ENCODE measurements around the gene MYLK. TPM values are rescaled to one million over a fixed set of nuclear protein-coding genes. Genes with fewer than 3 reads are reported as not detected.
"Not testable (repeated sequence)": the region's sequence is repeated elsewhere in the genome, so short reads cannot be mapped to it uniquely, and the experiment has no call there.

Gene MYLK
- total RNA-seq, 2 donors from 2014 or later = 30.5 to 85.1 TPM

DNA sequence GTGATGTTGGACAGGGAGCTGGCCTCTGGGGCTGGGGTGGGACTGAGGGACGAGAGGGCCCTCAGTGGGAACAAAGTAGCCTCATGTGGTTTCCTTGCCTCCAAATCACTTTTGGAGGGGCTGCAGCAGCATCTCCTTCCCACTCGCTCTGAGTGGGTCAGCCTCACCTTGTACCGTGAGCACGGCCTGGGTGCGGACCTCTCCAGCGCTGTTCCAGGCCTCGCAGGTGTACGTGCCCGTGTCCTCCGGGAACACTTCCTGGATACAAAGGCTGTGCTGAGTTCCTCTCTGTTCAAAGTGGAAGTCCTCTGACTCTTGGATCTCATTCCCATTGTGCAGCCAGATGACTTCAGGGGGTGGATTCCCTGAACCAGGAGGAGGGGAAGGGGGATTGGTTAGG is 175.6 kb downstream of the MYLK start:
- TF ChIP-seq, protein P1, sequence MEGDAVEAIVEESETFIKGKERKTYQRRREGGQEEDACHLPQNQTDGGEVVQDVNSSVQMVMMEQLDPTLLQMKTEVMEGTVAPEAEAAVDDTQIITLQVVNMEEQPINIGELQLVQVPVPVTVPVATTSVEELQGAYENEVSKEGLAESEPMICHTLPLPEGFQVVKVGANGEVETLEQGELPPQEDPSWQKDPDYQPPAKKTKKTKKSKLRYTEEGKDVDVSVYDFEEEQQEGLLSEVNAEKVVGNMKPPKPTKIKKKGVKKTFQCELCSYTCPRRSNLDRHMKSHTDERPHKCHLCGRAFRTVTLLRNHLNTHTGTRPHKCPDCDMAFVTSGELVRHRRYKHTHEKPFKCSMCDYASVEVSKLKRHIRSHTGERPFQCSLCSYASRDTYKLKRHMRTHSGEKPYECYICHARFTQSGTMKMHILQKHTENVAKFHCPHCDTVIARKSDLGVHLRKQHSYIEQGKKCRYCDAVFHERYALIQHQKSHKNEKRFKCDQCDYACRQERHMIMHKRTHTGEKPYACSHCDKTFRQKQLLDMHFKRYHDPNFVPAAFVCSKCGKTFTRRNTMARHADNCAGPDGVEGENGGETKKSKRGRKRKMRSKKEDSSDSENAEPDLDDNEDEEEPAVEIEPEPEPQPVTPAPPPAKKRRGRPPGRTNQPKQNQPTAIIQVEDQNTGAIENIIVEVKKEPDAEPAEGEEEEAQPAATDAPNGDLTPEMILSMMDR (IDR thresholded peaks at IDR 0.05) = no peak
- H3K27me3 ChIP-seq = no peaks in the 10 kb centered on the region

DNA sequence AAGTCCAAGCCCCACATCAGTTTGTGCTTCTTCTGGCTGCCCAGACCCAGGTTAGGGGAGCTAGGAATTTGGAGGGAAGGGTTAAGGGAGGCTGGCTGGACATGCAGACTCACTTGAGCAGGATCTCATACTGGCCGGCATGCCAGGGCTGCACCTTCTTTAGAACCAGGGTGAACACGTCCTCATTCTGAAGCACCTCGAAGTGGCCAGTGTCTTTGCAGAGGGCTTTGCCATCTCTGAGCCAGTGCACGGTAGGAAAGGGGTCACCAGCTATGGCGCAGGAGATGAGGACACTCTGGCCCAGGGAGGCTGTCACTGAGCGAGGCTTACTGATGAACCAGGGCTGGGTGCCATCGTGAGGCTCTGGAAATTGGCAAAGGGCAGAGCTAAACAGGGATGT is 176.5 kb downstream of the MYLK start:
- DNase-seq (ENCODE audit: low spot score); H3K36me3 ChIP-seq; H3K27me3 ChIP-seq; H3K9me3 ChIP-seq; H3K4me3 ChIP-seq; H3K27ac ChIP-seq: not testable (repeated sequence)
- H3K4me1 ChIP-seq = peaks cover 0 to 13% of the 10 kb centered on the region in 2 donors

More for the DNA sequence above, 175.6 kb downstream of the MYLK start:
- no peak overlapping the region for H3K27ac ChIP-seq
- H3K4me1 ChIP-seq = peaks cover 0 to 13% of the 10 kb centered on the region in 2 donors
- no peak for DNase-seq (ENCODE audit: low spot score)
- H3K36me3 ChIP-seq = no peaks in the 10 kb centered on the region
- H3K9me3 ChIP-seq = no peaks in the 10 kb centered on the region
- no peak overlapping the region for H3K4me3 ChIP-seq

DNA sequence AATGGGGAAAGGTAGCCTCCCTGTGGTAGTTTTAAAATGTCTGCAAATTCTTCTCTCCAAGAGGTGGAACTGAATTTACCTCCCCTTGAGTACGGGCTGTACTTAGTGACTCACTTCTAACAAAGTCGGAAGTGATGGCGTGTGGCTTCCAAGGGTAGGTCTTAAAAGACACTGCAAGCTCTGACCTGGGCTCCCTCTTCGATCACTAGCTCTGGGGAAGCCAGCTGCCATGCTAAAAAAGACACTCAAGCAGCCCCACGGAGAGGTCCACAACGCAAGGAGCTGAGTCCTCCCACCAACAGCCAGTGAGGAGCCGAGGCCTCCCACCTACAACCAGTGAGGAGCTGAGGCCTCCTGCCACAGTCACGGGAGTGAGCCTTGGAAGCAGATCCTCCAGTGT is 177.3 kb downstream of the MYLK start:
- Histone ChIP-seq H3K4me3 (no peak overlapping the region), H3K27me3 (no peaks in the 10 kb centered on the region), H3K9me3 (no peaks in the 10 kb centered on the region), H3K36me3 (no peaks in the 10 kb centered on the region), H3K27ac (no peak overlapping the region), H3K4me1 (peaks cover 0 to 10% of the 10 kb centered on the region in 2 donors)
- TF ChIP-seq, protein P1 (IDR thresholded peaks at IDR 0.05) = no peak
- no peak for DNase-seq (ENCODE audit: low spot score)

DNA sequence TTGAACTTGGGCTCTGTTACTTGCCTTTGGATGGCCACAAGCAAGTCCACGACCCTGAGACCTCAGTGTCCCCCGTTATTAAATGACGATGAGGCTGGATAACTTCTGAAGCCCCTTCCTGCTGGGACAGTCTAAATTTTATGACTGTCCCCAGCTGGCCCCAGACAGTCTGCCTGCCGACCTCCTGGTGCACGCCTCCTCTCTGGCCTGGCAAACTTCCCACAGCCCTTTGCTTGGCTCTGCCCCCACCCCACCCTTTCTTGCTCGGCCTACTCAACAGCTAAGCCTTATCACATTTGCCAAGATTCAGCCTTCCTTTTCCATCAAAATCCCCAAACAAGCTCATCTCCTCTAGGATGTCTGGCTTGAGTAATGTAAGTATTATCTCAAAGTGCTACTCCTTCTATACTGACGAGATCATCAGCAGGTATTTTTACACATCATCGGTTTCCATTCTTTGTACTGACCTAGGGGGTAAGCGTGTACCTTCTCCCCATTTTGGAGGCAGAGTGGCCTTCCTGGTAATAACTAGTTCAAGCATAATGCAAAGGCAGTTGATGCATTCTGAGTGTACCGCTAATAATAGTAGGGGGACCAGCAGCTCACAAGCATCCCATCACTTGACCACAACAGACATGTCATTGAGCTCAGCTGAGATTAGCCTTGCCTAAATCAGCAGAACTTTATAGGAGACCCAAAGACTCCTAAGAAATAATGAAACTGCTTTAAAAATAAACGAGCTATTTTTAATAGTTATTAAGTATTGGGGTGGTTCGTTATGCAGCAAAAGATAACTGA is 178.4 kb downstream of the MYLK start:
- H3K36me3 ChIP-seq = no peaks in the 10 kb centered on the region
- TF ChIP-seq, protein P1 (IDR thresholded peaks at IDR 0.05) = no peak
- no peak for DNase-seq (ENCODE audit: low spot score)
- H3K4me1 ChIP-seq = peaks cover 0 to 12% of the 10 kb centered on the region in 2 donors
- H3K27ac ChIP-seq = no peak overlapping the region
- no peaks in the 10 kb centered on the region for H3K9me3 ChIP-seq
- no peaks in the 10 kb centered on the region for H3K27me3 ChIP-seq
- no peak overlapping the region for H3K4me3 ChIP-seq

DNA sequence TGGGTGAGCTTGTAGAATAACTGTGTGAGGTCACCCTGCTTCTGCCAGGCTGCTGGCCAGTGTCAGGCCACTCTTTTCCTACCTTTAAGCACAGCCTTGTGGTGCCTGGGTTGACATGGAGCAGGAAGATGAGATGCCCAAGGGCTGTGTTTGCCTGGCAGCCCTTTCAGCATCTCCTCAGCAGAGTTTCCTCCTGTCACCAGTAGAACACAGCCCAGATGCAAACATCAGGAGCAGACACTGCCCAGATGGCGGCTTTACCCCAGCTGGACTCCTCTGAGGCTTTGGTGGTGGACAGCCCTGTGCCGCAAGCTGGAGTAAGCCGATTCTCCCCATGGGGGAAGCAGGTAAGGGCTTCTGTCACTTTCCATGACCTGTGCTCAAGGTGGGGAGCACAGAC is 180.5 kb downstream of the MYLK start:
- H3K27me3 ChIP-seq, H3K27ac ChIP-seq: not testable (repeated sequence)

DNA sequence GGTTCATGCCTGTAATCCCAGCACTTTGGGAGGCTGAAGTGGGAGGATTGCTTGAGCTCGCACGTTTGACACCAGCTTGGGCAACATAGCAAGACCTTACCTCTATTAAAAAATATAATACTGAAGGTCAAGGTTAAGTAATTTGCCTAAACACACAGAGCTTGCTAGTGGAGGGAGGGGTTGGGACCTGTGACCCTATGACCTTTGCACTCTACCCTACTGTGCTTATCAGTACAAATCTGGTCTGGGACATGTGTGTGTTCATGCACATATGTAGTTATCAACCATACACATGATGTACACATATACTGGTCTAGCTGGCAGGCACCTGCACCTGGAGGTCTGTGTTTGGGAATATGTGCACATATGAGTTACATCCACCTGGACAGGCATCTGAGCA is 181.4 kb downstream of the MYLK start:
- no peaks in the 10 kb centered on the region for H3K9me3 ChIP-seq
- peaks cover 0 to 12% of the 10 kb centered on the region in 2 donors for H3K4me1 ChIP-seq
- no peaks in the 10 kb centered on the region for H3K36me3 ChIP-seq
- TF ChIP-seq, protein P1 (IDR thresholded peaks at IDR 0.05) = no peak
- H3K27ac ChIP-seq = no peak overlapping the region
- no peaks in the 10 kb centered on the region for H3K27me3 ChIP-seq
- no peak for DNase-seq (ENCODE audit: low spot score)
- H3K4me3 ChIP-seq = no peak overlapping the region

More for the DNA sequence above, 180.5 kb downstream of the MYLK start:
- DNase-seq (ENCODE audit: low spot score); H3K4me3 ChIP-seq; H3K9me3 ChIP-seq; H3K36me3 ChIP-seq: not testable (repeated sequence)
- H3K4me1 ChIP-seq = peaks cover 0 to 12% of the 10 kb centered on the region in 2 donors

DNA sequence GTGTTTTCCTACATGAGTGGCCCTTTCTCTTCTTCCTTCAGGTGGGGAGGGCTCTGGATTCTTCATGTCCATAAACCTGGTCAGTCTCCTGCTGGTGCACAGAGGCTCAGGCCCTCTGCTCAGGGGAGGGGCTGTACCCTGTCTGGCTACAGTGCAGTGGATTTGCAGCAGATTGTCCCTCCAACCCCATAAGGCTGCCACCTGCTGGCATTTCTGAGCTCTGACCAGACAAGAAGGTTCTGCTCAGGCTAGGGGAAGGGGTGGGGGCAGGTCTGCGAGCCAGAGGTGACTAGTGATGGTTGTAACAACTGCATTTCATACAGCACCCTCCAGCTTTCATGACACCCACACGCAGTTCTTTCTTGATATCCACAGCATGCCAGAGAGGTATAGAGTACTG is 182.1 kb downstream of the MYLK start:
- DNase-seq (ENCODE audit: low spot score); H3K27ac ChIP-seq; H3K4me3 ChIP-seq; H3K36me3 ChIP-seq; H3K27me3 ChIP-seq; H3K9me3 ChIP-seq: not testable (repeated sequence)
- peaks cover 0 to 15% of the 10 kb centered on the region in 2 donors for H3K4me1 ChIP-seq
- TF ChIP-seq, protein P1 (IDR thresholded peaks at IDR 0.05) = peak; percentile 51 to 71
